ENCODE measurements around the gene ADAMTS18. TPM values are rescaled to one million over a fixed set of nuclear protein-coding genes. Genes with fewer than 3 reads are reported as not detected.

Gene ADAMTS18
- total RNA-seq, 1 donor from 2014 or later, result not detected

DNA sequence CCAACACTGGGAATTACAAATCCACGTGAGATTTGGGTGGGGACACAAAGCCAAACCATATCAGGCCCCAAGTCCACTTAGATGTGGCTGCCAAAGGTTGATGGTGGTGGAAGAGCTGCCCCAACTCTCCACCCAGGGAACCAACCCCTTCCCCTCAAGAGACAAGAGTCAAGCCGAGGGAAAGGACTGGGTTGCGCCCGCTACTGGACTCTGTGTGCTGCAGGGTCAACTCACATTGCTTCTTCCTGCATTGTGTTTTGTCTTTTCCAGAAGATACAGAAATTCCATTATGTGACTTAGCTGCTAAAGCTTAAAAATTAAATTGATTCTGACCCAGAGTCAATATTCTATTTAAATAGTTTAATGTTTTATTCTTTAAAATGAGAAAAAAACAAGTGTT, 58.5 kb downstream of the ADAMTS18 start:
- DNase-seq (ENCODE audit: low read depth) (no peak), FAIRE-seq (no peak)
- Histone ChIP-seq H3K4me3 (ENCODE audit: low read depth, low read length) (no peak overlapping the region), H3K36me3 (ENCODE audit: control insufficient read depth, insufficient read depth, low read length) (no peaks in the 10 kb centered on the region), H3K27me3 (ENCODE audit: control insufficient read depth, insufficient read depth, low read length) (no peaks in the 10 kb centered on the region)
- TF ChIP-seq, protein P1, sequence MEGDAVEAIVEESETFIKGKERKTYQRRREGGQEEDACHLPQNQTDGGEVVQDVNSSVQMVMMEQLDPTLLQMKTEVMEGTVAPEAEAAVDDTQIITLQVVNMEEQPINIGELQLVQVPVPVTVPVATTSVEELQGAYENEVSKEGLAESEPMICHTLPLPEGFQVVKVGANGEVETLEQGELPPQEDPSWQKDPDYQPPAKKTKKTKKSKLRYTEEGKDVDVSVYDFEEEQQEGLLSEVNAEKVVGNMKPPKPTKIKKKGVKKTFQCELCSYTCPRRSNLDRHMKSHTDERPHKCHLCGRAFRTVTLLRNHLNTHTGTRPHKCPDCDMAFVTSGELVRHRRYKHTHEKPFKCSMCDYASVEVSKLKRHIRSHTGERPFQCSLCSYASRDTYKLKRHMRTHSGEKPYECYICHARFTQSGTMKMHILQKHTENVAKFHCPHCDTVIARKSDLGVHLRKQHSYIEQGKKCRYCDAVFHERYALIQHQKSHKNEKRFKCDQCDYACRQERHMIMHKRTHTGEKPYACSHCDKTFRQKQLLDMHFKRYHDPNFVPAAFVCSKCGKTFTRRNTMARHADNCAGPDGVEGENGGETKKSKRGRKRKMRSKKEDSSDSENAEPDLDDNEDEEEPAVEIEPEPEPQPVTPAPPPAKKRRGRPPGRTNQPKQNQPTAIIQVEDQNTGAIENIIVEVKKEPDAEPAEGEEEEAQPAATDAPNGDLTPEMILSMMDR (IDR thresholded peaks at IDR 0.05; ENCODE audit: insufficient read depth, low read length, severe bottlenecking), result no peak

DNA sequence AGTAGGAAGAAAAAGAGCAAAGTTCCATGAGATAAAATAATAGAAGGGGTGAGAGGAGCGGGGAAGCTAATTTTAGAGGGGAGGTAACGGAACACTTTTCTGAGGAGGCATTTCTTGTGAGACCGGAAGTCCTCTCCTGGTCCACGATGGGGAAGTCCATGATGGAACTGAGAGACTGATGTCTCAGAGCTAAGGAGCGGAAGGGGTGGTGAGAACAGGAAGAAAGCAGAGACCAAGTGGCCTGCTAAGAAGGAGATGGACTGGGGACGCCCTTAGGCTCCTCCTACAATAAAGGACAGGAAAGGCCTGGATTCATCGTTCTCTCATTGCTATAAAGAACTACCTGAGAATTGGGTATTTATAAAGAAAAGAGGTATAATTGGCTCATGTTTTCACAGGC, 59.4 kb downstream of the ADAMTS18 start:
- TF ChIP-seq, protein P1 (IDR thresholded peaks at IDR 0.05; ENCODE audit: insufficient read depth, low read length, severe bottlenecking), result no peak
- no peaks in the 10 kb centered on the region for H3K27me3 ChIP-seq (ENCODE audit: control insufficient read depth, insufficient read depth, low read length)
- H3K4me3 ChIP-seq (ENCODE audit: low read depth, low read length), result no peak overlapping the region
- DNase-seq (ENCODE audit: low read depth) (no peak), FAIRE-seq (no peak)
- H3K36me3 ChIP-seq (ENCODE audit: control insufficient read depth, insufficient read depth, low read length), result no peaks in the 10 kb centered on the region

DNA sequence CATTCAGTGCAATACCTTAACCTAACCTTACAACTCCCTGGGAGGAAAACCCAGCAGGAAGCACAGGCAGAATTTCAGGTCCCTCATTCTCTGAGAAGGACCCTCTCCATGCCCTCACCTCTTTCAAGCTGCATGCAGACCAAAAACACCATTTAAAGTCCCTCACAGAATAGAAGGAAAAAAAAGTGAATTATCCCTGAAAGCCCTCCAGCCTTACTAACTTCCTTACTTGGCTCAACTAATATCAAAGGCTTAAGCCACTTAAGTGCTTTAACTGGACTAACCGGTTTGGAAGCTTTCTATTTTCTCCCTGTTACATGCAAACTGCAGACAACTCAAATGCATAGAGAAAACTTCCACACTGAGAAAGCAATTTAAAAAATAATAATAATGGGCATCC, 60.5 kb downstream of the ADAMTS18 start:
- no peaks in the 10 kb centered on the region for H3K36me3 ChIP-seq (ENCODE audit: control insufficient read depth, insufficient read depth, low read length)
- TF ChIP-seq, protein P1 (IDR thresholded peaks at IDR 0.05; ENCODE audit: insufficient read depth, low read length, severe bottlenecking), result no peak
- H3K27me3 ChIP-seq (ENCODE audit: control insufficient read depth, insufficient read depth, low read length), result no peaks in the 10 kb centered on the region
- FAIRE-seq, result no peak
- DNase-seq (ENCODE audit: low read depth), result peak; percentile 57
- H3K4me3 ChIP-seq (ENCODE audit: low read depth, low read length), result no peak overlapping the region

DNA sequence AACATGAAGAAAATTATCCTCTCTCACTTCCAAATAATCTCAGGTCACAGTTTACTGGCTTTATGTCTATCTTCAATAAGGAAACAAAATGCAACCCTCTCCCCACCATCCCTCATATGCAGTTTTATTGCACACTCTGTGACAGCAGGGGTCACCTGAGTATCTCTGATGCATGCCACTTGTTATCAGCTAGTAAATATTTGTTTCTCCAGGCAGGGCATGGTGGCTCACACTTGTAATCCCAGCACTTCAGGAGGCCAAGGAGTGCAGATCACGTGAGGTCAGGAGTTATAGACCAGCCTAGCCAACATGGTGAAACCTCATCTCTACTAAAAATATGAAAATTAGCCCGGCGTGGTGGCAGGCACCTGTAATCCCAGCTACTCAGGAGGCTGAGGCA, 61.1 kb downstream of the ADAMTS18 start:
- Histone ChIP-seq H3K27me3 (ENCODE audit: control insufficient read depth, insufficient read depth, low read length) (no peaks in the 10 kb centered on the region), H3K4me3 (ENCODE audit: low read depth, low read length) (no peak overlapping the region), H3K36me3 (ENCODE audit: control insufficient read depth, insufficient read depth, low read length) (no peaks in the 10 kb centered on the region)
- TF ChIP-seq, protein P1 (IDR thresholded peaks at IDR 0.05; ENCODE audit: insufficient read depth, low read length, severe bottlenecking), result no peak
- no peak for DNase-seq (ENCODE audit: low read depth)
- no peak for FAIRE-seq

DNA sequence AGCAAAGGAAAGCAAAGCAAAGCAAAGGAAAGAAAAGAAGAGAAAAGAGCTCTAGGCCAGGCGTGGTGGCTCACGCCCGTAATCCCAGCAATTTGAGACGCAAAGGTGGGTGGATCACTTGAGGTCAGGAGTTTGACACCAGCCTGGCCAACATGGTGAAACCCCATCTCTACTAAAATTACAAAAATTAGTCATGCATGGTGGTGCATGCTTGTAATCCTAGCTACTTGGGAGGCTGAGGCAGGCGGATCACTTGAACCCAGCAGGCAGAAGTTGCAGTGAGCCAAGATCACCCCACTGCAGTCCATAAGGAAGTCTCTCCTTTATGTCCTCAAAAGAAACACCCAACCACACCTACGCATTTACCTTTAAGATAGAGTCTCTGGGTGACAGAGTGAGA, 70.1 kb downstream of the ADAMTS18 start:
- DNase-seq (ENCODE audit: low read depth), result no peak
- H3K27me3 ChIP-seq (ENCODE audit: control insufficient read depth, insufficient read depth, low read length), result no peaks in the 10 kb centered on the region
- no peak overlapping the region for H3K4me3 ChIP-seq (ENCODE audit: low read depth, low read length)
- TF ChIP-seq, protein P1 (IDR thresholded peaks at IDR 0.05; ENCODE audit: insufficient read depth, low read length, severe bottlenecking), result no peak
- H3K36me3 ChIP-seq (ENCODE audit: control insufficient read depth, insufficient read depth, low read length), result no peaks in the 10 kb centered on the region
- FAIRE-seq, result no peak

DNA sequence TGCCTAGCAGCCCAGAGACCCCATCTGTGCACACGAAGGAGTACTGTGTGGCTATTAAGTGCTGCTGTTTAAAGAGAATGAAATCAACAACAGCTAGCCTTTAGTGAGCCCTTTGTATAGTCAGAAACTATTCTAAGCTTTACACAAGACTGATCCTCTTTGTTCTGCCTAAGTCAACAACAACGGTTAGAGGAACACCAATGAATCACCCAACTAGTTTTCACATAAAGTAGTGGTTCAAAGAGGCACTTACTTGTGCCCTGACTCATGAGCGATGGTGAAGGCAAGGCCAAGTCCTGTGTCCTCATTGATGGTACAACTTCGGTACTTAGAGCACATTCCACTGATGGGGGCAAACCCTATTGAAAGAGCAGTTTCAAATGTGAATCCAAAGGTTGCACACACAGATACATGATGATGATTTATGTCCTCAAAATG, 75.8 kb downstream of the ADAMTS18 start:
- Histone ChIP-seq H3K27me3 (ENCODE audit: control insufficient read depth, insufficient read depth, low read length) (no peaks in the 10 kb centered on the region), H3K4me3 (ENCODE audit: low read depth, low read length) (no peak overlapping the region), H3K36me3 (ENCODE audit: control insufficient read depth, insufficient read depth, low read length) (no peaks in the 10 kb centered on the region)
- peak; percentile 87 for DNase-seq (ENCODE audit: low read depth)
- peak; percentile 92 for FAIRE-seq
- TF ChIP-seq, protein P1 (IDR thresholded peaks at IDR 0.05; ENCODE audit: insufficient read depth, low read length, severe bottlenecking), result no peak
